CD14-positive monocyte (primary cell): Measurements from ENCODE around the gene OTX1. TPM values are rescaled to one million over a fixed set of nuclear protein-coding genes. Genes with fewer than 3 reads are reported as not detected.

ENCODE experiments used
- DNase-seq, 3 donors: peaks; one replicate each; pipeline ENCODE4 v3.0.0-alpha.2; 2011 to 2022
- H2AFZ ChIP-seq: 2 replicates; pipeline ENCODE4 v1.6.0; 2012; ENCODE audit warnings: mild to moderate bottlenecking, low read depth, low read length, inconsistent platforms; ENCODE audit not compliant: insufficient read depth, poor library complexity, severe bottlenecking
- H3K27ac ChIP-seq, 2 donors: 1 replicate in 1 of 2; 2 replicates in 1 of 2; pipeline ENCODE4 v1.5.1; 2012 to 2013; ENCODE audit warnings: low read length in 2 of 2, control low read depth in 1 of 2, inconsistent platforms in 1 of 2, low read depth in 1 of 2, mild to moderate bottlenecking in 1 of 2
- H3K27me3 ChIP-seq, 2 donors: one replicate each; pipeline versions ENCODE4 v1.6.0 to v1.6.1; 2011 to 2013; ENCODE audit warnings: low read length in 2 of 2; ENCODE audit not compliant: control insufficient read depth in 2 of 2, insufficient read depth in 2 of 2
- H3K36me3 ChIP-seq, 2 donors: replicated peaks in 1 of 2; 1 replicate in 1 of 2; 2 replicates in 1 of 2; pipeline versions ENCODE4 v1.5.1 to v1.6.1; 2012 to 2013; ENCODE audit warnings: low read length in 2 of 2, control low read depth in 1 of 2, inconsistent platforms in 1 of 2, mild to moderate bottlenecking in 1 of 2; ENCODE audit not compliant: insufficient read depth in 2 of 2, control insufficient read depth in 1 of 2
- H3K4me1 ChIP-seq, 2 donors: 1 replicate in 1 of 2; 2 replicates in 1 of 2; pipeline versions ENCODE4 v1.5.1 to v1.6.1; 2012 to 2013; ENCODE audit warnings: low read length in 2 of 2, control low read depth in 1 of 2, inconsistent platforms in 1 of 2, mild to moderate bottlenecking in 1 of 2, moderate library complexity in 1 of 2; ENCODE audit not compliant: insufficient read depth in 2 of 2, control insufficient read depth in 1 of 2
- H3K4me2 ChIP-seq: replicated peaks from 2 replicates; pipeline ENCODE3; 2012; ENCODE audit warnings: low read length, moderate library complexity, mild to moderate bottlenecking; ENCODE audit not compliant: poor library complexity, severe bottlenecking; ENCODE audit errors: extremely low read depth
- H3K4me3 ChIP-seq, 3 experiments: fragments of 200-600 bp in 1 of 3; sonication (generic) in 1 of 3; replicated peaks in 1 of 3; 1 replicate in 2 of 3; 2 replicates in 1 of 3; pipeline ENCODE4 v1.5.1; 2011 to 2013; ENCODE audit warnings: low read length in 3 of 3, mild to moderate bottlenecking in 3 of 3, control low read depth in 2 of 3, low read depth in 2 of 3, inconsistent platforms in 1 of 3, moderate library complexity in 1 of 3
- H3K79me2 ChIP-seq: 2 replicates; pipeline ENCODE4 v1.6.0; 2012; ENCODE audit warnings: mild to moderate bottlenecking, control low read depth, inconsistent platforms, low read length, moderate library complexity; ENCODE audit not compliant: insufficient read depth
- H3K9ac ChIP-seq: 2 replicates; pipeline ENCODE4 v1.6.0; 2017; ENCODE audit warnings: low read length, mild to moderate bottlenecking; ENCODE audit not compliant: insufficient read depth, poor library complexity, severe bottlenecking
- H3K9me3 ChIP-seq, 2 donors: replicated peaks in 1 of 2; 1 replicate in 1 of 2; 2 replicates in 1 of 2; pipeline versions ENCODE4 v1.5.1 to v1.6.1; 2012 to 2013; ENCODE audit warnings: low read length in 2 of 2, control low read depth in 1 of 2; ENCODE audit not compliant: control insufficient read depth in 1 of 2, insufficient read depth in 1 of 2
- H4K20me1 ChIP-seq: 2 replicates; pipeline ENCODE4 v1.6.0; 2012; ENCODE audit warnings: mild to moderate bottlenecking, low read length, control low read depth, moderate library complexity; ENCODE audit not compliant: insufficient read depth
- H3K27ac Mint-ChIP-seq, 7 donors: one replicate each; pipeline ENCODE4 v1.8.0; 2020; ENCODE audit warnings: mild to moderate bottlenecking in 7 of 7, mixed read lengths in 7 of 7, moderate library complexity in 6 of 7, inconsistent platforms in 2 of 7
- H3K27me3 Mint-ChIP-seq, 3 donors: one replicate each; pipeline ENCODE4 v1.8.0; 2021 to 2022; ENCODE audit warnings: low read depth in 3 of 3, mild to moderate bottlenecking in 3 of 3, mixed read lengths in 3 of 3, moderate library complexity in 3 of 3, inconsistent platforms in 1 of 3
- H3K36me3 Mint-ChIP-seq, 2 donors: one replicate each; pipeline ENCODE4 v1.8.0; 2020; ENCODE audit warnings: mixed read lengths in 2 of 2, inconsistent platforms in 1 of 2, mild to moderate bottlenecking in 1 of 2
- H3K4me1 Mint-ChIP-seq: one replicate; pipeline ENCODE4 v1.8.0; 2020; ENCODE audit warnings: mild to moderate bottlenecking, mixed read lengths
- H3K4me3 Mint-ChIP-seq, 2 donors: one replicate each; pipeline ENCODE4 v1.8.0; 2020; ENCODE audit warnings: mild to moderate bottlenecking in 2 of 2, mixed read lengths in 2 of 2, moderate library complexity in 1 of 2
- H3K9me3 Mint-ChIP-seq, 7 donors: one replicate each; pipeline ENCODE4 v1.8.0; 2020 to 2022; ENCODE audit warnings: mixed read lengths in 7 of 7, mild to moderate bottlenecking in 6 of 7, moderate library complexity in 6 of 7, inconsistent platforms in 2 of 7
- WGBS: methylation state at CpG from one replicate; pipeline ENCODE4 v1.1.5; 2013; ENCODE audit warnings: missing lambda C conversion rate; ENCODE audit not compliant: insufficient coverage; 5-methylcytosine and 5-hydroxymethylcytosine counted together
- intact Hi-C, 2 donors: fragments of 100-400 bp; cut with micrococcal nuclease; formaldehyde crosslinking; loops; one replicate each; pipeline versions ENCODE4 v1.15.0 to v1.15.1; 2023
- polyA plus RNA-seq, 3 donors: library from polyadenylated mRNA; depleted of rRNA in 1 of 3; unstranded in 2 of 3; stranded (reverse) in 1 of 3; fragments of 300-500 nt in 2 of 3; fragments of >200 nt in 1 of 3; fragmentation: Illumina TruSeq in 2 of 3; gene quantifications; 1 replicate in 2 of 3; 2 replicates in 1 of 3; pipeline ENCODE4 v1.2.3, GENCODE V29; 2012 to 2021
- TF ChIP-seq, protein P1 (sequence below): fragments of 200-600 bp; IDR thresholded peaks from one replicate; pipeline ENCODE4 v1.8.0; 2022; ENCODE audit warnings: antibody characterized with exemption, mild to moderate bottlenecking

OTX1 gene
- polyA plus RNA-seq, 3 donors, result not detected

DNA sequence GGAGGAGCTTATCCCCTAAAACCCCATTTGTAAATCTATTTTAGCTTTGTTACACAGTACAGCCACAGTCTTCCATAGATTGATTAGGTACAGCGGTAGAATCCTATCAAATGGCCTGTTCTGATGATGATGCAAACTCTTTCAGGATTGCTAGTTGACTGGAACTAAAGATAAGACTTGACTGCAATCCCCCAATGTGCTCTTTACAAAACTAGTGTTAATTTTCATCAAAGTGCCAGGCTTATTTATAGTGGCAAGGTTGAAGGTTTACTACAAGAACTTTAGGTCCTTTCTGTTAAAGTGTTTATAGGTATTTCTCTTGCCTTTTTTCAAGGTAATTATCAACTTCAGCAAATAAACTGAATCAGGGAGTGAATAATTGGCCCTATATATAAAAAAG is 9.0 kb upstream of the OTX1 start:
- Histone ChIP-seq H3K36me3 (no peaks in the 10 kb centered on the region), H3K4me3 (no peak overlapping the region), H4K20me1 (no peaks in the 10 kb centered on the region), H3K27me3 (peaks cover 6 to 21% of the 10 kb centered on the region in 2 donors), H3K9me3 (no peaks in the 10 kb centered on the region), H3K79me2 (no peaks in the 10 kb centered on the region), H3K4me2 (no peak overlapping the region), H3K27ac (no peak overlapping the region), H3K4me1 (no peaks in the 10 kb centered on the region), H2AFZ (no peak overlapping the region), H3K9ac (no peak overlapping the region)
- intact Hi-C loops, result no loop called here
- no peaks in the 10 kb centered on the region for H3K4me1 Mint-ChIP-seq
- peaks cover 19 to 20% of the 10 kb centered on the region in 2 donors for H3K36me3 Mint-ChIP-seq
- no peak overlapping the region for H3K4me3 Mint-ChIP-seq
- TF ChIP-seq, protein P1, sequence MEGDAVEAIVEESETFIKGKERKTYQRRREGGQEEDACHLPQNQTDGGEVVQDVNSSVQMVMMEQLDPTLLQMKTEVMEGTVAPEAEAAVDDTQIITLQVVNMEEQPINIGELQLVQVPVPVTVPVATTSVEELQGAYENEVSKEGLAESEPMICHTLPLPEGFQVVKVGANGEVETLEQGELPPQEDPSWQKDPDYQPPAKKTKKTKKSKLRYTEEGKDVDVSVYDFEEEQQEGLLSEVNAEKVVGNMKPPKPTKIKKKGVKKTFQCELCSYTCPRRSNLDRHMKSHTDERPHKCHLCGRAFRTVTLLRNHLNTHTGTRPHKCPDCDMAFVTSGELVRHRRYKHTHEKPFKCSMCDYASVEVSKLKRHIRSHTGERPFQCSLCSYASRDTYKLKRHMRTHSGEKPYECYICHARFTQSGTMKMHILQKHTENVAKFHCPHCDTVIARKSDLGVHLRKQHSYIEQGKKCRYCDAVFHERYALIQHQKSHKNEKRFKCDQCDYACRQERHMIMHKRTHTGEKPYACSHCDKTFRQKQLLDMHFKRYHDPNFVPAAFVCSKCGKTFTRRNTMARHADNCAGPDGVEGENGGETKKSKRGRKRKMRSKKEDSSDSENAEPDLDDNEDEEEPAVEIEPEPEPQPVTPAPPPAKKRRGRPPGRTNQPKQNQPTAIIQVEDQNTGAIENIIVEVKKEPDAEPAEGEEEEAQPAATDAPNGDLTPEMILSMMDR, result no peak
- H3K27ac Mint-ChIP-seq, result no peak overlapping the region
- peaks cover 10 to 17% (median 17%) of the 10 kb centered on the region in 3 donors for H3K27me3 Mint-ChIP-seq
- H3K9me3 Mint-ChIP-seq, result peaks cover 0 to 2% (median 0%) of the 10 kb centered on the region in 7 donors
- no peak for DNase-seq
- no CpG with 5 or more reads among the region's 1 CpG for WGBS

DNA sequence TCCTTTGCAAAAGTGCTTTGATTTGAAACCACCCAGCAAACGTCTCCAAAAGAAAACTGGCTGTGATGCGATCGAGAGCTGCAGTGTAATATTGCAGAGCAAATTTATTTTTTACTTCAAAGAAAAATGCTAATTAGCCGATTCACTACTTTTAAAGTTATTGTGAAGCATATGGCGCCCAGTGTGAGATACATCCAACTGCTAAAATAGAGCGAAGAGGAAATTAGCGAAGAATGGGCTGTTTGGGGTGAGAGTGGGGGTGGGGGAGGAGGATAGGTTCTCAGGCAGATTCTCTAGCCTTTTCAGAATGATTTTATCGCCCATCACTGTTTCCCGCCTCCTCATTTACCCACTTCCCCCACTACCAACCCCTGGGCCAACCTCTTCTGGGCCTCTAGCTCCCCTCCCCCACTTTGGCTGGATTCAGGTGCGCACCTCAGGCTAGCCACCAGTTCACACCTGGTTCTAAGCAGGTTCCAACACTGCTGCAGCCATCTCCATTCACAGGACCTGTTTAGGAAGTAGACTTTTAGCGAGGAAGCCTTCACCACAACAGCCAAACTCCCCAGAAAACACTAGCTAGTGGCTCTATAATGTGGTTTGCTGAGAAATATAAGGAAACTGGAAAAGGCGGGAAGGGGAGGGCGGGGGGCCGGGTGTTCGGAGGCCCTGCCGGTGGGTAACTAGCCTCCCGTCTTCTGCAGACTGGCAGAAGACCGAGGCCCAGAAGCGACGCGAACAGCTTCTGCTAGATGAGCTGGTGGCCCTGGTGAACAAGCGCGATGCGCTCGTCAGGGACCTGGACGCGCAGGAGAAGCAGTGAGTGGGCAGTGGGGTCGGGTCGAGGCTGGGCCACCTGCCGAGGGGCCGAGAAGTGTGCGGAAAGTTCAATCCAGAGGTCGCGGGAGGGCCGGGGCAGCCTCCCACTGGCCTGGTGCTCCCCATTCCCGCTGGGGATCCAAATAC is 6.0 kb upstream of the OTX1 start:
- H3K27me3 Mint-ChIP-seq, result peaks cover 41 to 48% (median 48%) of the 10 kb centered on the region in 3 donors
- DNase-seq, result no peak
- H4K20me1 ChIP-seq, result no peaks in the 10 kb centered on the region

More for the DNA sequence above, 6.0 kb upstream of the OTX1 start:
- H3K4me3 Mint-ChIP-seq, result peak overlapping the region in 1 of 2 donors; percentile 61
- WGBS, result 98% methylated on average over 28 of the region's 36 CpGs
- Histone ChIP-seq H3K9me3 (peaks cover 0 to 22% of the 10 kb centered on the region in 2 donors), H3K4me1 (peaks cover 11 to 26% of the 10 kb centered on the region in 2 donors), H3K4me3 (no peak overlapping the region), H3K9ac (no peak overlapping the region), H3K79me2 (no peaks in the 10 kb centered on the region), H2AFZ (no peak overlapping the region), H3K27me3 (peaks cover 36 to 51% of the 10 kb centered on the region in 2 donors), H3K4me2 (no peak overlapping the region), H3K27ac (no peak overlapping the region), H3K36me3 (no peaks in the 10 kb centered on the region)
- TF ChIP-seq, protein P1, result no peak
- peaks cover 0 to 13% (median 9%) of the 10 kb centered on the region in 7 donors for H3K9me3 Mint-ChIP-seq
- H3K27ac Mint-ChIP-seq, result peak overlapping the region in 1 of 7 donors; percentile 73
- H3K36me3 Mint-ChIP-seq, result peaks cover 21 to 27% of the 10 kb centered on the region in 2 donors
- intact Hi-C loops, result no loop called here
- peaks cover 26% of the 10 kb centered on the region for H3K4me1 Mint-ChIP-seq
